HG03565 (cell line): ENCODE results near the gene P2RY6.

Source experiments
- ATAC-seq: cut with Tn5 transposase; IDR thresholded peaks from one replicate; pipeline ENCODE4 v1.9.1; 2021; ENCODE audit warnings: mild to moderate bottlenecking, moderate library complexity; ENCODE audit not compliant: unreplicated experiment

Gene P2RY6

DNA sequence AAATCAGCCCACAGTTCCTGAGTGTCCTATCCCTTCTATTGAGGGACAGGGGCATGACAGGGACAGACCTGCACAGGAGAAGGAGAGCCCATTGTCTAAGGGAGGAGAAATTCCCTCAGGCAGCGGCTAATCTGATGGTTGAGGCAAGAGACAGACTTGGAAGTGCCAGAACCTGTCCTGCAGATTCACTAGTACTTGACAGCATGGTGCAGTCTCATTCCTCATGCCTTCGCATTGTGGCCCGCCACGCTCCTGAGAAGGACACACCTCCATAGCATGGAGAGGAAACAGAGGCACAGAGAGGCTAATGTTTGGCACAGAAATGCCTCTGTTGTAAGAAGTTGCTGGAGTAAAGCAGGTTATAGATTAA lies 3.2 kb downstream of the P2RY6 start:
- ATAC-seq, result no peak

DNA sequence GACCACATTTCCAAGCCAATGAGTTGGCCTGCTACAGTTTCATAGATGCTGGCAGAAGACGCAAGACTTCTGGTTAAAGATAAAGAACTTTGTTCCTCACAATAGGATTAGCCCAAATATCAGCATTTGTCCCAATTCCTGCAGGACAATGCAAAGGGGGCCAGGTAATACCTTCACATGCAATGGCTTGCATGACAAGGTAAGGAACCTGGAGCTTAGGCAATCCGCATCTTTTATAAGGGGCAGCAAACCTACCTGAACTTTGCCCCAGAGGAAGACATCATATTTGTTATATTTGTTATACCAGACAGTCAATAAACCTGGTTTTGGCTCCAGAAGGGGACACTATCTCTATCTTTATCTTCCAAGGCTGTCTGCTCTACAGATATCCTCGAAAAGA lies 5.3 kb downstream of the P2RY6 start:
- no peak for ATAC-seq

DNA sequence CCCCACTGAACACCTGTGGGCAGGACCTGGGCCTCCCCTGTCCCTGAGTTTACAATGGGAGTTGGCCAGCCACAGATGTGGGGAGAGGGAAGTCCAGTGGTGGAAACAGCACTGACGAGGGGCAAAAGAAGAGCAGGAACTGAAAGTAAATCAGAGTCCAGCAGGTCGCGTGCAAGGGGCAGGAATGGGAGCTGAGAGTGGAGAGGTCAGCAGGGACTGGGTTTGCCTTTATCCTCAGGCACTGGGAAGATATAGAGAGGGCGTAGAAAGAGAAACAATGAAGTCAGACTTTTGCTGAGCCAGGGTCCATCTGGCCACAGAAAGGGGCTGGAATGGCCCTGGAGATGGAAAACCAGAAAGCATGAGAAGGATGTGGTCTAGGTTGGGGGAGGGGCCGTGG lies 8.5 kb downstream of the P2RY6 start:
- ATAC-seq, result no peak

DNA sequence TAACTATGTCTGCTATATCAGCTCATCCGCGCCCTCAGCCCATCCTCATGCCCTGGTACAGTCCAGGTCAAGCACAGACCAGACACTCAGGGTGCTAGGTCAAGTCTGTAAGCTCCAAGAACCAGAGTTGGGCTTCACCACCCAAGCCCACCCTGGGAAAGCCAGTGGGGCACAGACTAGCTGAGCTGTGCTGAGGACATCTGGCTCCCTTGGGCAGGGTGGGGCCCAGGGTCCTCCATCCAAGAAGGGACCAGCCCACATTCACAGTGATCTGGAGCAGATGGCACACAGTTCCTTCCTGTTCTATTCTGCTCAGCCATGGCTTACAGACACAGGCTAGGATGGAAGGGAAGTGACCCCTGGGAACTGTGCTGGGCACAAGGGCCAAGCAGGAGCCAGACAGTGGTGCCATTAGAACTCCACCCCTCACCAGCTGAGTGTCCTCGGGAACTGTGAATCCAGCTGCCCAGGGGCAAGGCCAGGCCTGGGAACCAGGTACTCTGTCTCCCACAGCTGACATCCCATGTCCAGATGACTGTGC lies 9.1 kb downstream of the P2RY6 start:
- ATAC-seq, result no peak

DNA sequence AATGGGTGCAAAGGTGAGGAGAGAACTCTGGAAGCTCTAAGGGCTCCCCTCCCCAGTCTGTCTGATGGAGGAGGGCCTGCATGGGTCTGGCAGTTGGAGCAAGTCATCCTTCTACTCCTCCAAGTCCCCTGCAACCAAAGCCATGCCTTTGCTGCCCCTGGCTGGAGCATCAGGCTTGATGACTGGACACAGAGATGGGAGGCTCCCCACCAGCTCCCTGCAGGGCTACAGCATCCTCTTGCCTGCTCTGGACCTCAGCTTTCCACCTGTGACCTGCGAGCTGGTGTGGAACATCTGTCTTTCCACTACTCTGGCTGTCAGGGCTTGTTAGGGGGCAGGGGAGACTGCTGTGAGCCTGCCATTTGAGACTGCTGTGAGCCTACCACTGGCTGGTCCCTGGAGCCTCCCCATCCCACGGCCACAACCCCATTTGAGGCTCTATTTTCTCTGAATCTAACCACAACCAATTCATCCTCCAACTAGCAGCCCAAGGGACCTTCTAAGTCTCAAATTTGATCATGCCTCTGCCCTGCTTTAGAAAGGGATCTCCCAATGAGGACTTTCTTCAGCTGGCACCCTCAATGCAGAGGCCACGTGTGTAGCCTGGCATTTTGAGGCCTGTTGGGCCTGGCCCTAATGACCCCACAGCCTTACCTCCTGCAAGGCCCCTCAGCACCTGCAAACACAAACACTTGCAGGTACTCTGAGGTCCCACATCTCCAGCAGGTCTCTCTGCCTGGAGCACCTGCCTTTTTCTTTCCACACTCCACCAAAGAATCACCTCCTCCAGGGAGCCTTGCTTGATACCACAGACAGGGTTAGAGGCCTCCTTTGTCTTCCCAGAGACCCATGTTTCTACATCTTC lies 9.9 kb downstream of the P2RY6 start:
- ATAC-seq, result no peak

DNA sequence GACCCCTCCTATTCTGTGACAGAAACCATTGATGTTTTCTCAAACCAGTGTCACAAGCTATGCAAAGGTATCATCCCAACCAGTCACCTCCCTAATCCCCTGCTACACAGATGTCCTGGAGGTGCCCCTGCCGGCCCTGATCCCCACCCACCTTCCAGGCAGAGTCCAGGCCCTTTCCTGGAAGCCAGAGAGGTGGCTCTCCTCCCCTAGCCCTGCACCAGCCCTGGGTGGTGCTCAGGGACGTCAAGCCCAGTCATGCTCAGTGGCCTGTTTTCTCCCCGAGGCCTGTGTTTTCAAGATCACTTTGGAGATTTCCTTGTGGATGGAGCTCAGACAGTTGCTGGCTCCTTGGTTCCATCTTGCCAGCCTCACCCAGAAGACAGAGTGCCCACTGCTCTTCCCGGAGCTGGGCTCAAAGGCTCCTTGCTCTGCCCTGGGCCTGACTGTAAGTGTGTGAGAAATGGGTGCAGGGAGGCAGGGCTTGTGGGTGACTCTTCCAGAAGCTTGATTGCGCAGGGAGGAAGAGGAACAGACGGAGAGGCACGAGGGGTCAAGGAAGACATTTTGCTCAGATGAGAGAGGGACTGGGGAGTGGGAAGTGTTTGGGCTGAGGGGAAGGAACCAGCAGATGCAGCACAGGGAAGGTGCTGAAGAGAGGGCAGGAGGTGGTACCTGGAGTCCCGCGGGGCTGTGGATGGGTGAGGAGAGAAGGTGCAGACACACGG lies 11.3 kb downstream of the P2RY6 start:
- ATAC-seq, result no peak

DNA sequence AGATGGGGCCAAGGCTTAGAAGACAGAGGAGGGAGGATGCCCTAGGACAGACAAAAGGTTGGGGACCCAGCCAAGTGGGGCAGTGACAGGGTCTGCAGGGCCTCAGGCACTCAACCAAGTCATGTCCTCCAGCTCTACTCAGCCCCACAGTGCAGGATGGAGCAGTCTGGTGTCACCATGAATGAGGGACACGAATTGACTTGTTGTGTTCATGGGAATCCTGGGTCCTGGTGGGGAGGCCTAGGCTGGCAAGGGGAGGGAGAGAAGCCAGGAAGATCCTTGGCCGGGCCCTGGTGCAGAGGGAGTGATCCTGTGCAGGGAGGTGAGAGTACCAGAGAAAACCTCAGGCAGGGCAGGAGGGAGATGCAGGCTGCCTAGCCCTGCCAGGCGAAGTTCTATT lies 12.0 kb downstream of the P2RY6 start:
- no peak for ATAC-seq

DNA sequence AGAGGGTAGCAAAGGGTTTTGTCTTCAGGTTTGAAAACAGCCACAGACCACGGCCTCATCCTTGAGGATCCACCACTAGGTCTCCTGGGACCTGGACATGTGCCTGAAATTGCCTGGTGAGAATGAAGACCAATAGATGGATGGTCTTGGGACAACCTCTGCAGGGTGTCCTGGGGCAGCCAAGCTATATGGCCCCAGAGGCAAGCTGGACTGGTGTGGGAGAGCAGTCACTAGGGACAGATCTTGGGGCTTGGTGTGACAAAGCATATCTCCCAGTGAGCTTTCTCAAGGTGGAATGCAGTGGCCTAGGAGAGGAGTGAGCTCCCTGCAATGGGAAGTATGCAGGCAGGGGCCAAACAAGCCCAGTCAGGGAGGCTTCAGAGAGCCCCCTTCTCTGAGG lies 13.6 kb downstream of the P2RY6 start:
- ATAC-seq, result no peak

DNA sequence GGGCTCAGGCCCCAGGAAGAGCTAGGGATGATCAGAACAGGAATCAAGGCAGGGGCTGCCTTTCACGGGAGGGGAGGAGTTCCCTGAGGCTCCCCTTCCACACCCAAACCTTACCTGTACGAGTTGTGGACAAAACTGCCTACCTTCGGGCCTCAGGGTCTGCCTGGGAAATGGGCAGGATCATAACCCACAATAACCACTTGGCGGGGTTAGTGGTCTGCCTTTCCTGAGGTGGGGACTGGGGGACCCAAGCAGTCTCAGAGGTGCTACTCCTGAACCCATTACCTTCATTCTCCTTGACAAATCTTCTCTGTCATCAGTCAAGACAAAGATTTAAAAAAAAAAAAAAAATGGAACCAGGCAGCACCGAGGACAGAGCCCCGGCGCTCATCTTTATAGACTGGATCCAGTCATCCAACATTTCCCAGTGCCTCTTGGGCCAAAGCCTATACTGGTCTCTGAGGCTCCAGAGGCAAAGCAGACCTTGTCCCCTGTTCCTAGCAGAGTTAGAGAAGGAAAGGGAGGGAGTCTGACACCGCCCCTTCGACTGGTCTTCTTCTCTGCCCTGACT lies 14.2 kb downstream of the P2RY6 start:
- no peak for ATAC-seq

DNA sequence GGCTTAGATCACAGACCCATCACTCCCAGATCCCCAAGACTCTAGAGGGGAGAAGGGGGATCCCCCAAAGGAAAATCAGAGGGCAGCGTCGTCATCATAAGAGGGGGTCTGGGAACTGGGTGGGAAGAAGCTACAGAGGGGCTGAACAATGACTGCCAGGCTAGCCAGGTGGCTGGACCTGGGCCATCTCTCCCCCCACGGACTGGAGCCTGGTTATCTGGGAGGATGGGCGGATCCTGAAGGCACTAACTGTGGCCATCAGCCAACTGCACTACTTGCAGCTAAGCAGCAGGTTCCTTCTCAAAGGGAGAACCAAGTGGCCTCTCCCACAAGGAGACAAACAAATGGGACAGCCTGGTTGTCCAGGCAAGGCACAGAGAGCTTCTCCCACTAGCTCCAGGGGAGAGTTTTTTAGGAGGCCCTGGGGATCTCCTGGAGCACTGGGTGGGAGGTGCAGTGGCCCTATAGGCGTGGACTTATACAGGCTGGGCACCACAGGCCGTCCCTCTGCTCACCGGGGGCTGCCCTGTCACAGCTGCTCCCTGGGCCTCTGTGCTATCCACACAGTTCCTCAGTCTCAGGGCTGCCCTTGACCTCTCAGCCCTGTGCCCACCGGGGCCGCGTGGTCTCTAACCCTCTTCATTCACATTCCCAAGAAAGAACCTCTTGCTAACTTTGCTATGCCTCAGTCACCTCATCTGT lies 15.4 kb downstream of the P2RY6 start:
- ATAC-seq, result no peak

DNA sequence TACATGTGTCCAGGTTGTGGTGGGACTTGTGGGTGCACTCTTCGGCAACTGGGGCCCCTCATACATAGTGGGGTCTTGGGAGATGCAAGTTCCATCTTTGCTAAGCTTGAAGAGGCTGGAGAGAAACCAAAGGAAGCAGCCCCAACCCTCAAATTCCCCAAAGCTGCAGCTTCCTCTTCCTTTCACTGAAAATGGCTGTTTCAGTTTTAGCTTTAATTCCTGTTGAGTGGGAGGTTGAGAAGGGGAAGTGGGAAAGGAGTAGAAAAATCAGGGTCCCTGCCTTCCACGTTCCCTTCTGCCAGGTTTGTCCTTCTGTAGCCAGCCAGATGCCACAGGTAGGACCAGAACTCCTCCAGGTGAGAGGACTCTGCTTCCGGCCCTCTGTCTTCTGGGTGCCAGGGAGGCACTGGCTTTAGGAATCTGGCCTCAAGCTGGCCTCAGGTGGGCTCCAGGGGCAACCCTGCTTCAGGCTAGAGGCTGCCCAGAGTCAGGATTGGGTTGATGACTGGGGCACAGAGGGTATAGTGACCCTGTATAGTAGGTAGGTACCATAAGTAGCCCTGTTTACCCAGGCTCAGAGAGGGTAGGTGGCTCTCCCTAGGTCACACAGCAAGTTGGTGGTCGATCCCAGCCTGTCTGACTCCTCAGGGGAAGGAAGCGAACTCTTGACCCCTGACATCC lies 16.2 kb downstream of the P2RY6 start:
- peak; percentile 9 for ATAC-seq

DNA sequence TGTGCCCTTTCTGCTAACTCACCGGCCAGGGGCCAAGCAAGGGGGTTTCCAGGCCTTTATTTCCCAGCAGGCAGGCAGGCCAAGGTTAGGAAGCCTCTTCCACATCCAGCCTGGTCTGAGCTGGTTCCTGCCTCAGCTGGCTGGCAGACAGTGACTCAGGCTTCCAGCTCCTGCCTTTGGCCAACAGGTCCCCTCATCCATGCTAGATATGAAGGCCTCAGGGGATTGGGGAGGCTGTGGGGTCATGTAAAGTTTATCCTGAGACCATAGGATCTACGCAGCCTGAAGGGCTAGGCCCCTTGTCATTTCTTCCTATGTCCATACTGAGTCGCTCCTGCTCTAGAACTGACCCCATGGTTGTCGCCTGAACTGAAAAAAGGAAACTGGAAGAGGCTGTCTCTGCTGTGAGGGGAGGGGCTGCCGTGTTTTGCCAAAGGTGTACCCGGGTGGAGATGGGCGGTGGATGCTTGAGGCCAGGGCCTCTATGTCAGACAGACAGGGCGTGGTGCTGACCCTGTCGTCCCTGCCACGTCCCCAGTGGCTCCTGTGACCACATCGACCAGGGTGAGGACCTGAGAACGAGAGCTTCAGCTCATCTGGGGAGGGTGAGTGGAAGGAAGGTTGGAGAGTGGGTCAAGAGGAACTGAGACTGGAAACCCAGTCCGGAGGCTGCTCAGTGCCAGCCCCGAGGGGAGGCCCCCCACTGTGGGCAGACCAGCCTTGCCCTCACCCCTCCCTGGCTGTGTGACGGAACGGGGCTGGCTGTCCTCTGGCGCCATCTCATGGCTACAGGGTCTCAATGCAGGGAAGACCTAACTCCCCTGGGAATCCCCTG lies 17.0 kb downstream of the P2RY6 start:
- ATAC-seq, result peak; percentile 51

DNA sequence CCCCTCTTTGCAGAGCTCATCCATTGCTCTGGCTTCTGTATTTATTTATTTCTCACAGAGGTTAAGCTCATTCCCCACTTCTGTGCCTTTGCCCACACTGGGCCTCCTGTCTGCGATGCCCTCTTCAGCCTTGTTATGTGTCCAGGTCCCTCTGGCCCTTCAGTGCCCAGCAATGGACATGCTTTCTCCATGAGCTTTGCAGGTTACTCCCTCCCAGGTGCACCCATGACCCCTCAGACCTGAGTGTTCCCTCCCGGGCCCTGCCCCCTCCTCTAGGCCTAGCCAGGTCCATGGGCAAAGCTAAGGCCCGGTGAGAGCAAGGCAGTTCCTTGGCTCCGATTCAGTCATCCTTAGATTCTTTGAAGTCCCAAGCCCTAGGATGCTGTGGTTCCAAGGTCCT lies 18.4 kb downstream of the P2RY6 start:
- no peak for ATAC-seq

DNA sequence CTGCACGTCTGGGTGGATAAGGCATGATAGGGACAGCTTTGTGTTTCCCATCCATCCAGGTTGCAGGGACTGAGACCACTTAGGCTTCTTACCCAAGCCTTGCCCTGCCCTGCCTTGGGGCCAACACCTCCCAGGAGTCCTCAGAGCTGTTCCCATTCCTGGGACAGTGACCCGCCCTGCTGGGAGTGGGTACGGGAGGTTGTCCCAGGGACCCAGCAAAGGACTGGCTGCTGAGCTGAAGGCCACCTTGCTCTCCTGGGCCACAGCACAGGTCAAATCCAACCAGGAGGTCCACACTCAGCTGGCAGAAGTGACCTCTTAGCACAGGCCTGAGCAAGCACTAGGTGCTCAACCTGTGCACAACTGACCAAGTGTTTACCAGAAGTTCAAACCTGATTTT lies 19.1 kb downstream of the P2RY6 start:
- no peak for ATAC-seq

DNA sequence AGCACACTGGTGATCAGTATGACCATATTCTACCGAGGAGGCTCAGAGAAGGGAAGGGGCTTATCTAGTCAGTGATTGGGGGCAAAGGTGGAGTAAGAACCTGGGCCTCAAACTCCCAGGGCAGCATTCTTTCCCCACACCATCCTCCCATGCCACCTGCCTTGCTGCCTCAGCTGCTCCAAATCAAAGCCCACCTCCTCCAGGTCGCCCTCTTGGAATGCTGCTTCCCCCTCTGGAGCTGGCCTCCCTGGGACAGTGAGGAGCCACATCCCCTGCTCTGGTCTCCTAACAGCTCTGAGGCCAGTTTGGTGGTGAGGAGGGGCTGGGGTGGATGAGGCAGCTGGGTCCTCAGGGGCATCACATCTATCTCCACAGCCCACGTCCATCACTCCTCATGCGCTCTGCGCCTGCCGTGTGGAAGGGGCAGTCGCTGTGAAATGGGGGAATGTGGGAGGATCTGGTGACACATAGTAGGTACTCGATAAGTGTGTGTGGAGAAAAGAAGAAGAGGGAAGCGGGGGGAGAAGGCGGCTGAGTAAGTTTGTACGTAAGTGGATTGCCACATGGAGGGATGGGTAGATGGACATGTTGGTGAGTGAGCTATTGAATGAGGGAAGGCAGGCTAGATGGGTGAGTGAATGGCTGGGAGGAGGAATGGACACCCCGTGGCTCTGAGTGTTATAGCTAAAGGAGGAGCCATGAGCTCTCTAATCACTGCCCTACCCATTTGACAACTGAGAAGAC lies 19.8 kb downstream of the P2RY6 start:
- ATAC-seq, result no peak

DNA sequence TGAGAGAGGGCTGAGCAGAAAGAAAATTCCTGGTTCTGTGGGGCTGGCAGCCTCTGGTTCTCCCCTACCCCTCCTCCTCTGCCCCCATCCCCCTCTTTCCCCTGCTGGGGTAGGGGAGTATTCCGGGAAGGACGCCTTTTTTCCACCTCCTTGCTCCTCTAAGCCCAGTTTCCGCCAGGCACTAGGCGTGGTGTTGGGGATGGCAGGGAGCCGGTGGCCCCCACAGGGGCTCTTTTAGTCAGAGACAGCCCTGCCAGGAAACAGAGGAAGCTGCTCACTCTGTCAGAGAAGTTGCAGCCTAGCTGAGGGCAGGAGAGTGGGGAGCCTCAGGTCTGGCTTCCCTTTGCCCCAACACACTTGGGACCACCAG lies 20.4 kb downstream of the P2RY6 start:
- ATAC-seq, result no peak

DNA sequence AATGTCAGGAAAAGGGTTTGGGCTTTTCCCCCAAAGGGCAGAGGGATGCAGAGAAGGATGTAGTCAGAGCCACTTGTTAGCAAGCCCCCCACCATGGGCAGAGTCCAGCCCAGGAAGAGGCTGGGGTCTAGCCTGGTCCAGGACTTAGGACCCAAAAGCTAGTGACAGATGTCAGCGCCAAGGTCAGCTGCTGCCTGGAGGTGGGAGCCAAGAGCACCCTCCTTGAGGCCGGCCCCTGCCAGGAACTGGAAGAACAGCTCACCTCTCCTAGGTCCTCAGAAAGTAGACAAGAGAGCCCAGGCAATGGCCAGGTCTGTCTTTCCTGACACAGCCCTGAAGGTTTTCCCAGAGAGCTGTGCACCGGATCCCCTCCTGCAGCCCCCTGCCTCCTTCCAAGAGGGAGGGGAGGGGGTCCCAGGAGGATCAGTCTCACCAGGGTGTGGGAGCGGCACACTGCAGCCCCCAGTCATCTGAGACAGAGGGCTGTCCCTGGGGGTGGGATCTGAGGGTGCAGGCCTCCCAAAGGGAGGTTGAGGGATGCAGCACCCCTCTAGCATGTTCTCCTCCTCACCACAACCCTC lies 21.3 kb downstream of the P2RY6 start:
- ATAC-seq, result no peak

DNA sequence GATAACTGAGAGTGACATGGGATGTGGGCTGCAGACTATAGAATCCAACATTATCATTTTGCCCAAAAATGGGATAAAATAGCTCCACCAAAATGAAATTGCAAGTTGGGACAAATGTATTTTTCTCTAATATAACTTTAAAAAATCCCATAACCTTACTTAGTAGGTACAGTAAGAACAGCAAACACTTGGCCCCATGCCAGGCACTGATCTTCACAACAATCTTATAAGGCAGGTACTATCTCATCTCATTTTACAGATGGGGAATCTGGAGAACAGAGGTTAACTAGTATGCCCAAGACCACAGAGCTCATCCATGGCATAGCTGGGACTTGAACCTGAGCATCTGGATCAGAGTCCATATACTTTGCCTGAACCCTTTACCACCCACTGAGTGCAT lies 22.5 kb downstream of the P2RY6 start:
- ATAC-seq, result no peak
